K562 (cell line): Measurements from ENCODE around the gene LRP2. TPM values are rescaled to one million over a fixed set of nuclear protein-coding genes. Genes with fewer than 3 reads are reported as not detected.

Source experiments
- ADNP ChIP-seq: fragments of 200-800 bp; sonication (Bioruptor generic); IDR thresholded peaks from 2 replicates; pipeline ENCODE4 v1.6.1; 2016; ENCODE audit warnings: missing genetic modification characterization, missing compliant biosample characterization
- CEBPG ChIP-seq, 3 experiments: fragments of 200-800 bp in 1 of 3; sonication (Bioruptor generic) in 1 of 3; sonication (generic) in 1 of 3; formaldehyde crosslinking in 1 of 3; IDR thresholded peaks in 2 of 3; conservative IDR thresholded peaks in 1 of 3; 2 replicates each; pipeline versions ENCODE4 v1.6.1 to v1.8.0; 2016 to 2022; ENCODE audit warnings: missing compliant biosample characterization in 2 of 3, missing genetic modification characterization in 2 of 3, mild to moderate bottlenecking in 1 of 3, missing genetic modification reagents in 1 of 3
- ELK3 ChIP-seq: fragments of 450-650 bp; formaldehyde crosslinking; IDR thresholded peaks from 2 replicates; pipeline ENCODE4 v1.4.0; 2020; ENCODE audit warnings: mild to moderate bottlenecking
- NR1H2 ChIP-seq: sonication (generic); formaldehyde crosslinking; IDR thresholded peaks from 2 replicates; pipeline ENCODE4 v1.4.0; 2020; ENCODE audit warnings: mild to moderate bottlenecking, missing genetic modification reagents
- NR2F6 ChIP-seq: fragments of 450-650 bp; formaldehyde crosslinking; IDR thresholded peaks from 2 replicates; pipeline ENCODE4 v1.4.0; 2020; ENCODE audit warnings: mild to moderate bottlenecking
- PHF20 ChIP-seq: fragments of 450-650 bp; IDR thresholded peaks from 2 replicates; pipeline ENCODE4 v1.6.1; 2018; ENCODE audit not compliant: partially characterized antibody
- POLR2AphosphoS2 ChIP-seq: IDR thresholded peaks from 2 replicates; pipeline ENCODE4 v1.6.1; 2012; ENCODE audit warnings: low read length, improper control_type of control experiment
- TFAM ChIP-seq: fragments of 250-450 bp; sonication (Bioruptor Pico); conservative IDR thresholded peaks from 2 replicates; pipeline ENCODE4 v1.5.0; 2021; ENCODE audit warnings: mild to moderate bottlenecking, moderate library complexity
- ZEB2 ChIP-seq: fragments of 450-650 bp; IDR thresholded peaks from 2 replicates; pipeline ENCODE4 v1.6.1; 2016
- polyA plus RNA-seq, 8 experiments: library from polyadenylated mRNA; depleted of rRNA in 4 of 8; stranded (reverse) in 5 of 8; unstranded in 3 of 8; fragments of >200 nt; fragmentation: Nextera tagmentation in 2 of 8; fragmentation: Illumina TruSeq in 1 of 8; extraction: Ambion mirVana in 2 of 8; extraction: Trizol in 1 of 8; gene quantifications; 2 replicates each; pipeline versions ENCODE4 v1.2.1 to v1.2.3, GENCODE V29; 2011 to 2014; ENCODE audit warnings: inconsistent platforms in 1 of 8, missing spikeins in 1 of 8
- total RNA-seq, 7 experiments: library from RNA; depleted of rRNA in 6 of 7; stranded (reverse); fragments of >200 nt in 6 of 7; fragmentation: Illumina TruSeq in 2 of 7; extraction: Trizol in 2 of 7; gene quantifications; 2 replicates each; pipeline versions ENCODE4 v1.2.1 to v1.2.3, GENCODE V29; 2011 to 2021; ENCODE audit warnings: low replicate concordance in 1 of 7
- TF ChIP-seq, protein P1 (sequence below): fragments of 450-650 bp; IDR thresholded peaks from 2 replicates; pipeline ENCODE4 v1.7.0; 2016; ENCODE audit warnings: borderline replicate concordance
- TF ChIP-seq, protein P2 (sequence below): fragments of 450-650 bp; IDR thresholded peaks from 2 replicates; pipeline ENCODE4 v1.6.1; 2016; ENCODE audit warnings: mild to moderate bottlenecking, moderate library complexity
- TF ChIP-seq, protein P3 (sequence below): fragments of 250-450 bp; sonication (Bioruptor Pico); IDR thresholded peaks from 2 replicates; pipeline ENCODE4 v1.8.0; 2021; ENCODE audit warnings: moderate library complexity, mild to moderate bottlenecking, inconsistent platforms

The LRP2 gene
- total and polyA plus RNA-seq, 9 of the 15 experiments (the other 6 are each of a cell fraction or from before 2014, with no cell fraction given): 0.04 to 0.18 (median 0.11) TPM; not detected in 1

- TF ChIP-seq CEBPG (CRISPR knock-in tag; IDR thresholded peaks at IDR 0.05) (no peak), CEBPG (tag; conservative IDR thresholded peaks at IDR 0.05 in 1 of 2, IDR thresholded peaks at IDR 0.05 in 1 of 2) (0 out of 4 replicates have a peak, but pooled peaks of 1 of the 2 experiments have one; percentile 25), ADNP (tag) (no peak), POLR2AphosphoS2 (no peak), ZEB2 (no peak), NR1H2 (CRISPR knock-in tag) (no peak), ELK3 (CRISPR knock-in tag) (no peak), NR2F6 (CRISPR knock-in tag) (no peak), PHF20 (no peak), TFAM (CRISPR knock-in tag) (no peak)
- TF ChIP-seq, protein P1, sequence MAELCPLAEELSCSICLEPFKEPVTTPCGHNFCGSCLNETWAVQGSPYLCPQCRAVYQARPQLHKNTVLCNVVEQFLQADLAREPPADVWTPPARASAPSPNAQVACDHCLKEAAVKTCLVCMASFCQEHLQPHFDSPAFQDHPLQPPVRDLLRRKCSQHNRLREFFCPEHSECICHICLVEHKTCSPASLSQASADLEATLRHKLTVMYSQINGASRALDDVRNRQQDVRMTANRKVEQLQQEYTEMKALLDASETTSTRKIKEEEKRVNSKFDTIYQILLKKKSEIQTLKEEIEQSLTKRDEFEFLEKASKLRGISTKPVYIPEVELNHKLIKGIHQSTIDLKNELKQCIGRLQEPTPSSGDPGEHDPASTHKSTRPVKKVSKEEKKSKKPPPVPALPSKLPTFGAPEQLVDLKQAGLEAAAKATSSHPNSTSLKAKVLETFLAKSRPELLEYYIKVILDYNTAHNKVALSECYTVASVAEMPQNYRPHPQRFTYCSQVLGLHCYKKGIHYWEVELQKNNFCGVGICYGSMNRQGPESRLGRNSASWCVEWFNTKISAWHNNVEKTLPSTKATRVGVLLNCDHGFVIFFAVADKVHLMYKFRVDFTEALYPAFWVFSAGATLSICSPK: no peak
- TF ChIP-seq, protein P2, sequence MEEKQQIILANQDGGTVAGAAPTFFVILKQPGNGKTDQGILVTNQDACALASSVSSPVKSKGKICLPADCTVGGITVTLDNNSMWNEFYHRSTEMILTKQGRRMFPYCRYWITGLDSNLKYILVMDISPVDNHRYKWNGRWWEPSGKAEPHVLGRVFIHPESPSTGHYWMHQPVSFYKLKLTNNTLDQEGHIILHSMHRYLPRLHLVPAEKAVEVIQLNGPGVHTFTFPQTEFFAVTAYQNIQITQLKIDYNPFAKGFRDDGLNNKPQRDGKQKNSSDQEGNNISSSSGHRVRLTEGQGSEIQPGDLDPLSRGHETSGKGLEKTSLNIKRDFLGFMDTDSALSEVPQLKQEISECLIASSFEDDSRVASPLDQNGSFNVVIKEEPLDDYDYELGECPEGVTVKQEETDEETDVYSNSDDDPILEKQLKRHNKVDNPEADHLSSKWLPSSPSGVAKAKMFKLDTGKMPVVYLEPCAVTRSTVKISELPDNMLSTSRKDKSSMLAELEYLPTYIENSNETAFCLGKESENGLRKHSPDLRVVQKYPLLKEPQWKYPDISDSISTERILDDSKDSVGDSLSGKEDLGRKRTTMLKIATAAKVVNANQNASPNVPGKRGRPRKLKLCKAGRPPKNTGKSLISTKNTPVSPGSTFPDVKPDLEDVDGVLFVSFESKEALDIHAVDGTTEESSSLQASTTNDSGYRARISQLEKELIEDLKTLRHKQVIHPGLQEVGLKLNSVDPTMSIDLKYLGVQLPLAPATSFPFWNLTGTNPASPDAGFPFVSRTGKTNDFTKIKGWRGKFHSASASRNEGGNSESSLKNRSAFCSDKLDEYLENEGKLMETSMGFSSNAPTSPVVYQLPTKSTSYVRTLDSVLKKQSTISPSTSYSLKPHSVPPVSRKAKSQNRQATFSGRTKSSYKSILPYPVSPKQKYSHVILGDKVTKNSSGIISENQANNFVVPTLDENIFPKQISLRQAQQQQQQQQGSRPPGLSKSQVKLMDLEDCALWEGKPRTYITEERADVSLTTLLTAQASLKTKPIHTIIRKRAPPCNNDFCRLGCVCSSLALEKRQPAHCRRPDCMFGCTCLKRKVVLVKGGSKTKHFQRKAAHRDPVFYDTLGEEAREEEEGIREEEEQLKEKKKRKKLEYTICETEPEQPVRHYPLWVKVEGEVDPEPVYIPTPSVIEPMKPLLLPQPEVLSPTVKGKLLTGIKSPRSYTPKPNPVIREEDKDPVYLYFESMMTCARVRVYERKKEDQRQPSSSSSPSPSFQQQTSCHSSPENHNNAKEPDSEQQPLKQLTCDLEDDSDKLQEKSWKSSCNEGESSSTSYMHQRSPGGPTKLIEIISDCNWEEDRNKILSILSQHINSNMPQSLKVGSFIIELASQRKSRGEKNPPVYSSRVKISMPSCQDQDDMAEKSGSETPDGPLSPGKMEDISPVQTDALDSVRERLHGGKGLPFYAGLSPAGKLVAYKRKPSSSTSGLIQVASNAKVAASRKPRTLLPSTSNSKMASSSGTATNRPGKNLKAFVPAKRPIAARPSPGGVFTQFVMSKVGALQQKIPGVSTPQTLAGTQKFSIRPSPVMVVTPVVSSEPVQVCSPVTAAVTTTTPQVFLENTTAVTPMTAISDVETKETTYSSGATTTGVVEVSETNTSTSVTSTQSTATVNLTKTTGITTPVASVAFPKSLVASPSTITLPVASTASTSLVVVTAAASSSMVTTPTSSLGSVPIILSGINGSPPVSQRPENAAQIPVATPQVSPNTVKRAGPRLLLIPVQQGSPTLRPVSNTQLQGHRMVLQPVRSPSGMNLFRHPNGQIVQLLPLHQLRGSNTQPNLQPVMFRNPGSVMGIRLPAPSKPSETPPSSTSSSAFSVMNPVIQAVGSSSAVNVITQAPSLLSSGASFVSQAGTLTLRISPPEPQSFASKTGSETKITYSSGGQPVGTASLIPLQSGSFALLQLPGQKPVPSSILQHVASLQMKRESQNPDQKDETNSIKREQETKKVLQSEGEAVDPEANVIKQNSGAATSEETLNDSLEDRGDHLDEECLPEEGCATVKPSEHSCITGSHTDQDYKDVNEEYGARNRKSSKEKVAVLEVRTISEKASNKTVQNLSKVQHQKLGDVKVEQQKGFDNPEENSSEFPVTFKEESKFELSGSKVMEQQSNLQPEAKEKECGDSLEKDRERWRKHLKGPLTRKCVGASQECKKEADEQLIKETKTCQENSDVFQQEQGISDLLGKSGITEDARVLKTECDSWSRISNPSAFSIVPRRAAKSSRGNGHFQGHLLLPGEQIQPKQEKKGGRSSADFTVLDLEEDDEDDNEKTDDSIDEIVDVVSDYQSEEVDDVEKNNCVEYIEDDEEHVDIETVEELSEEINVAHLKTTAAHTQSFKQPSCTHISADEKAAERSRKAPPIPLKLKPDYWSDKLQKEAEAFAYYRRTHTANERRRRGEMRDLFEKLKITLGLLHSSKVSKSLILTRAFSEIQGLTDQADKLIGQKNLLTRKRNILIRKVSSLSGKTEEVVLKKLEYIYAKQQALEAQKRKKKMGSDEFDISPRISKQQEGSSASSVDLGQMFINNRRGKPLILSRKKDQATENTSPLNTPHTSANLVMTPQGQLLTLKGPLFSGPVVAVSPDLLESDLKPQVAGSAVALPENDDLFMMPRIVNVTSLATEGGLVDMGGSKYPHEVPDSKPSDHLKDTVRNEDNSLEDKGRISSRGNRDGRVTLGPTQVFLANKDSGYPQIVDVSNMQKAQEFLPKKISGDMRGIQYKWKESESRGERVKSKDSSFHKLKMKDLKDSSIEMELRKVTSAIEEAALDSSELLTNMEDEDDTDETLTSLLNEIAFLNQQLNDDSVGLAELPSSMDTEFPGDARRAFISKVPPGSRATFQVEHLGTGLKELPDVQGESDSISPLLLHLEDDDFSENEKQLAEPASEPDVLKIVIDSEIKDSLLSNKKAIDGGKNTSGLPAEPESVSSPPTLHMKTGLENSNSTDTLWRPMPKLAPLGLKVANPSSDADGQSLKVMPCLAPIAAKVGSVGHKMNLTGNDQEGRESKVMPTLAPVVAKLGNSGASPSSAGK: peak; percentile 95
- TF ChIP-seq, protein P3, sequence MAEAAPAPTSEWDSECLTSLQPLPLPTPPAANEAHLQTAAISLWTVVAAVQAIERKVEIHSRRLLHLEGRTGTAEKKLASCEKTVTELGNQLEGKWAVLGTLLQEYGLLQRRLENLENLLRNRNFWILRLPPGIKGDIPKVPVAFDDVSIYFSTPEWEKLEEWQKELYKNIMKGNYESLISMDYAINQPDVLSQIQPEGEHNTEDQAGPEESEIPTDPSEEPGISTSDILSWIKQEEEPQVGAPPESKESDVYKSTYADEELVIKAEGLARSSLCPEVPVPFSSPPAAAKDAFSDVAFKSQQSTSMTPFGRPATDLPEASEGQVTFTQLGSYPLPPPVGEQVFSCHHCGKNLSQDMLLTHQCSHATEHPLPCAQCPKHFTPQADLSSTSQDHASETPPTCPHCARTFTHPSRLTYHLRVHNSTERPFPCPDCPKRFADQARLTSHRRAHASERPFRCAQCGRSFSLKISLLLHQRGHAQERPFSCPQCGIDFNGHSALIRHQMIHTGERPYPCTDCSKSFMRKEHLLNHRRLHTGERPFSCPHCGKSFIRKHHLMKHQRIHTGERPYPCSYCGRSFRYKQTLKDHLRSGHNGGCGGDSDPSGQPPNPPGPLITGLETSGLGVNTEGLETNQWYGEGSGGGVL (CRISPR knock-in tag): no peak
Measured at GRCh38 chr2:169162613-169163012, 199.7 kb downstream of the LRP2 start (continued).
